Subcutaneous adipose tissue (tissue), 4 donors: ENCODE data around the gene CBR4. TPM values are rescaled to one million over a fixed set of nuclear protein-coding genes. Genes with fewer than 3 reads are reported as not detected.

ENCODE experiments used
- small RNA-seq: library from RNA; depleted of rRNA; stranded (forward); fragments of <200 nt; gene quantifications from one replicate; pipeline ENCODE3, GENCODE V24; 2016
- total RNA-seq, 4 donors: library from RNA; depleted of rRNA; stranded (reverse); fragments of >200 nt; gene quantifications; one replicate each; pipeline ENCODE4 v1.1.0, GENCODE V29; 2016
- TF ChIP-seq, protein P1 (sequence below): fragments of 450-650 bp; IDR thresholded peaks from one replicate; pipeline ENCODE4 v1.5.1; 2016; ENCODE audit warnings: low read depth, mild to moderate bottlenecking, control low read depth, antibody characterized with exemption, moderate library complexity

CBR4 gene
- total RNA-seq, 4 donors from 2014 or later: 21.4 to 28.6 (median 22.2) TPM

GRCh38 chr4:168942985-168943384, 67.1 kb downstream of the CBR4 start:
- TF ChIP-seq, protein P1, sequence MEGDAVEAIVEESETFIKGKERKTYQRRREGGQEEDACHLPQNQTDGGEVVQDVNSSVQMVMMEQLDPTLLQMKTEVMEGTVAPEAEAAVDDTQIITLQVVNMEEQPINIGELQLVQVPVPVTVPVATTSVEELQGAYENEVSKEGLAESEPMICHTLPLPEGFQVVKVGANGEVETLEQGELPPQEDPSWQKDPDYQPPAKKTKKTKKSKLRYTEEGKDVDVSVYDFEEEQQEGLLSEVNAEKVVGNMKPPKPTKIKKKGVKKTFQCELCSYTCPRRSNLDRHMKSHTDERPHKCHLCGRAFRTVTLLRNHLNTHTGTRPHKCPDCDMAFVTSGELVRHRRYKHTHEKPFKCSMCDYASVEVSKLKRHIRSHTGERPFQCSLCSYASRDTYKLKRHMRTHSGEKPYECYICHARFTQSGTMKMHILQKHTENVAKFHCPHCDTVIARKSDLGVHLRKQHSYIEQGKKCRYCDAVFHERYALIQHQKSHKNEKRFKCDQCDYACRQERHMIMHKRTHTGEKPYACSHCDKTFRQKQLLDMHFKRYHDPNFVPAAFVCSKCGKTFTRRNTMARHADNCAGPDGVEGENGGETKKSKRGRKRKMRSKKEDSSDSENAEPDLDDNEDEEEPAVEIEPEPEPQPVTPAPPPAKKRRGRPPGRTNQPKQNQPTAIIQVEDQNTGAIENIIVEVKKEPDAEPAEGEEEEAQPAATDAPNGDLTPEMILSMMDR: no peak

Small RNA genes within 50 kb of the gene (small RNA-seq; reads per million reads assigned to genes)
- gene RNY4P17: 1.6 reads per million, percentile 23 among the genes with 10 or more reads in this experiment
